Measurements from ENCODE around the gene DUSP18. TPM values are rescaled to one million over a fixed set of nuclear protein-coding genes. Genes with fewer than 3 reads are reported as not detected.

The DUSP18 gene
- polyA plus RNA-seq, 1 of the 3 experiments (the other 2 are of a cell fraction): 11.7 TPM

DNA sequence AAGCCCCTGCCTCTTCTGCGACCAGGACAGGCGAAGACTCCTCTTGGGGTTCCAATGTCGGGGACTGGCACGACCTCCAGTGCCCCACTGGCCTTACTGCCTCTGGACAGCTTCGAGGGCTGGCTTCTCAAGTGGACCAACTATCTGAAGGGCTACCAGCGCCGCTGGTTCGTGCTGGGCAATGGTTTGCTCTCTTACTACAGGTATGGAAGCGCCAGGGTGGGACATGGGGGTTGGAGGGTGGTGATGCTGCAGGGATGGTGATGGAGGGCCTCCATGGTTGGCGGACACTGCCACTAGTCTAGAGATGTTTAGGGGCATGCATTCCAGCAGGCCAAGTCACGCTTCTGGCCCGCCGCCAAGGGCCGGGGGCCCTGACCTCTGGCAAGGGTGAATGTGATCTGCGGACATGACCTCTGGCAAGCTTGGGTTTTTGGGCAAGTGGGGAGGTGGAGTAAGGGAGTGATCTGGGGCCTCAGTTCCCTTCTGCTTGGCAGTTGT, 27.7 kb upstream of the DUSP18 start:
- WGBS (ENCODE audit: low lambda C conversion rate): 99% methylated on average over 9 of the region's 15 CpGs
- CTCF ChIA-PET: interaction anchor here (0.9 to 5.6 kb wide), 6 partner anchors 8 to 68 kb away, joined by 3 to 31 read pairs (median 6); partner anchors contain the start of genes DUSP18 and SLC35E4

More for the DNA sequence above, 27.7 kb upstream of the DUSP18 start:
- peak overlapping the region; percentile 91 for H3K4me2 ChIP-seq
- POLR2A ChIA-PET: interaction anchor here (0.6 to 2.0 kb wide), 3 partner anchors 8 to 61 kb away, joined by 3 to 7 read pairs (median 6); no protein-coding TSS in a partner anchor
- no peak overlapping the region for H3K9ac ChIP-seq
- no peak for DNase-seq
- H3K36me3 ChIP-seq (replicated peaks in 1 of 2; ENCODE audit: control insufficient read depth in 1 of 2, insufficient read depth in 2 of 2, low read length in 1 of 2): no peaks in the 10 kb centered on the region
- no peaks in the 10 kb centered on the region for H3K27me3 ChIP-seq (ENCODE audit: insufficient read depth)
- no peaks in the 10 kb centered on the region for H4K20me1 ChIP-seq (ENCODE audit: insufficient read depth)
- H3K79me2 ChIP-seq (ENCODE audit: insufficient read depth): no peaks in the 10 kb centered on the region
- H3F3A ChIP-seq (replicated peaks; ENCODE audit: insufficient read depth): peaks cover 10% of the 10 kb centered on the region
- peaks cover 0 to 19% of the 10 kb centered on the region in 2 experiments; a peak in 2 of 4 replicates for H3K4me1 ChIP-seq (ENCODE audit: control insufficient read depth in 1 of 2, insufficient read depth in 2 of 2, low read depth in 1 of 2, low read length in 1 of 2)
- H3K9me3 ChIP-seq: no peaks in the 10 kb centered on the region
- 0 out of 2 replicates have a peak overlapping the region, but pooled peaks have one; percentile 65 for H2AFZ ChIP-seq (ENCODE audit: low read depth)
- H3K27ac ChIP-seq (ENCODE audit: low read depth in 2 of 2, low read length in 1 of 2): no peak overlapping the region
- TF ChIP-seq FOXM1 (IDR thresholded peaks at IDR 0.05; ENCODE audit: low read depth) (no peak), GATA2 (CRISPR knock-in tag; IDR thresholded peaks at IDR 0.05) (no peak), EP300 (IDR thresholded peaks at IDR 0.05; ENCODE audit: borderline replicate concordance in 1 of 2, low read depth in 1 of 2, low read length in 1 of 2) (no peak), NRF1 (IDR thresholded peaks at IDR 0.05; ENCODE audit: low read depth, low read length) (no peak), JUND (IDR thresholded peaks at IDR 0.05) (no peak), ELF1 (IDR thresholded peaks at IDR 0.05) (no peak), MXI1 (IDR thresholded peaks at IDR 0.05; ENCODE audit: low read depth, low read length) (no peak), RXRA (IDR thresholded peaks at IDR 0.05; ENCODE audit: borderline replicate concordance, low read depth) (no peak), NFIC (IDR thresholded peaks at IDR 0.05; ENCODE audit: borderline replicate concordance) (no peak), TCF12 (IDR thresholded peaks at IDR 0.05) (no peak), RCOR1 (IDR thresholded peaks at IDR 0.05; ENCODE audit: low read length) (no peak), TAF1 (IDR thresholded peaks at IDR 0.05; ENCODE audit: borderline replicate concordance, low read depth, low read length) (no peak), TEAD4 (IDR thresholded peaks at IDR 0.05; ENCODE audit: borderline replicate concordance, insufficient read depth) (no peak), CHD2 (IDR thresholded peaks at IDR 0.05; ENCODE audit: low read length, partially characterized antibody) (no peak), FOSL2 (IDR thresholded peaks at IDR 0.05; ENCODE audit: borderline replicate concordance, low read depth) (no peak), SIN3A (IDR thresholded peaks at IDR 0.05; ENCODE audit: borderline replicate concordance, low read depth, low read length) (no peak)
- TF ChIP-seq, protein P1, sequence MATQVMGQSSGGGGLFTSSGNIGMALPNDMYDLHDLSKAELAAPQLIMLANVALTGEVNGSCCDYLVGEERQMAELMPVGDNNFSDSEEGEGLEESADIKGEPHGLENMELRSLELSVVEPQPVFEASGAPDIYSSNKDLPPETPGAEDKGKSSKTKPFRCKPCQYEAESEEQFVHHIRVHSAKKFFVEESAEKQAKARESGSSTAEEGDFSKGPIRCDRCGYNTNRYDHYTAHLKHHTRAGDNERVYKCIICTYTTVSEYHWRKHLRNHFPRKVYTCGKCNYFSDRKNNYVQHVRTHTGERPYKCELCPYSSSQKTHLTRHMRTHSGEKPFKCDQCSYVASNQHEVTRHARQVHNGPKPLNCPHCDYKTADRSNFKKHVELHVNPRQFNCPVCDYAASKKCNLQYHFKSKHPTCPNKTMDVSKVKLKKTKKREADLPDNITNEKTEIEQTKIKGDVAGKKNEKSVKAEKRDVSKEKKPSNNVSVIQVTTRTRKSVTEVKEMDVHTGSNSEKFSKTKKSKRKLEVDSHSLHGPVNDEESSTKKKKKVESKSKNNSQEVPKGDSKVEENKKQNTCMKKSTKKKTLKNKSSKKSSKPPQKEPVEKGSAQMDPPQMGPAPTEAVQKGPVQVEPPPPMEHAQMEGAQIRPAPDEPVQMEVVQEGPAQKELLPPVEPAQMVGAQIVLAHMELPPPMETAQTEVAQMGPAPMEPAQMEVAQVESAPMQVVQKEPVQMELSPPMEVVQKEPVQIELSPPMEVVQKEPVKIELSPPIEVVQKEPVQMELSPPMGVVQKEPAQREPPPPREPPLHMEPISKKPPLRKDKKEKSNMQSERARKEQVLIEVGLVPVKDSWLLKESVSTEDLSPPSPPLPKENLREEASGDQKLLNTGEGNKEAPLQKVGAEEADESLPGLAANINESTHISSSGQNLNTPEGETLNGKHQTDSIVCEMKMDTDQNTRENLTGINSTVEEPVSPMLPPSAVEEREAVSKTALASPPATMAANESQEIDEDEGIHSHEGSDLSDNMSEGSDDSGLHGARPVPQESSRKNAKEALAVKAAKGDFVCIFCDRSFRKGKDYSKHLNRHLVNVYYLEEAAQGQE (IDR thresholded peaks at IDR 0.05; ENCODE audit: low read depth, low read length): no peak
- TF ChIP-seq, protein P2, sequence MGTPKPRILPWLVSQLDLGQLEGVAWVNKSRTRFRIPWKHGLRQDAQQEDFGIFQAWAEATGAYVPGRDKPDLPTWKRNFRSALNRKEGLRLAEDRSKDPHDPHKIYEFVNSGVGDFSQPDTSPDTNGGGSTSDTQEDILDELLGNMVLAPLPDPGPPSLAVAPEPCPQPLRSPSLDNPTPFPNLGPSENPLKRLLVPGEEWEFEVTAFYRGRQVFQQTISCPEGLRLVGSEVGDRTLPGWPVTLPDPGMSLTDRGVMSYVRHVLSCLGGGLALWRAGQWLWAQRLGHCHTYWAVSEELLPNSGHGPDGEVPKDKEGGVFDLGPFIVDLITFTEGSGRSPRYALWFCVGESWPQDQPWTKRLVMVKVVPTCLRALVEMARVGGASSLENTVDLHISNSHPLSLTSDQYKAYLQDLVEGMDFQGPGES (IDR thresholded peaks at IDR 0.05; ENCODE audit: low read depth, low read length): no peak
- TF ChIP-seq, protein P3, sequence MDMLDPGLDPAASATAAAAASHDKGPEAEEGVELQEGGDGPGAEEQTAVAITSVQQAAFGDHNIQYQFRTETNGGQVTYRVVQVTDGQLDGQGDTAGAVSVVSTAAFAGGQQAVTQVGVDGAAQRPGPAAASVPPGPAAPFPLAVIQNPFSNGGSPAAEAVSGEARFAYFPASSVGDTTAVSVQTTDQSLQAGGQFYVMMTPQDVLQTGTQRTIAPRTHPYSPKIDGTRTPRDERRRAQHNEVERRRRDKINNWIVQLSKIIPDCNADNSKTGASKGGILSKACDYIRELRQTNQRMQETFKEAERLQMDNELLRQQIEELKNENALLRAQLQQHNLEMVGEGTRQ (IDR thresholded peaks at IDR 0.05; ENCODE audit: borderline replicate concordance, low read depth, low read length): no peak
- TF ChIP-seq, protein P4, sequence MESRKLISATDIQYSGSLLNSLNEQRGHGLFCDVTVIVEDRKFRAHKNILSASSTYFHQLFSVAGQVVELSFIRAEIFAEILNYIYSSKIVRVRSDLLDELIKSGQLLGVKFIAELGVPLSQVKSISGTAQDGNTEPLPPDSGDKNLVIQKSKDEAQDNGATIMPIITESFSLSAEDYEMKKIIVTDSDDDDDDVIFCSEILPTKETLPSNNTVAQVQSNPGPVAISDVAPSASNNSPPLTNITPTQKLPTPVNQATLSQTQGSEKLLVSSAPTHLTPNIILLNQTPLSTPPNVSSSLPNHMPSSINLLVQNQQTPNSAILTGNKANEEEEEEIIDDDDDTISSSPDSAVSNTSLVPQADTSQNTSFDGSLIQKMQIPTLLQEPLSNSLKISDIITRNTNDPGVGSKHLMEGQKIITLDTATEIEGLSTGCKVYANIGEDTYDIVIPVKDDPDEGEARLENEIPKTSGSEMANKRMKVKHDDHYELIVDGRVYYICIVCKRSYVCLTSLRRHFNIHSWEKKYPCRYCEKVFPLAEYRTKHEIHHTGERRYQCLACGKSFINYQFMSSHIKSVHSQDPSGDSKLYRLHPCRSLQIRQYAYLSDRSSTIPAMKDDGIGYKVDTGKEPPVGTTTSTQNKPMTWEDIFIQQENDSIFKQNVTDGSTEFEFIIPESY (IDR thresholded peaks at IDR 0.05; ENCODE audit: borderline replicate concordance, low read depth): no peak
- H3K9me2 ChIP-seq: no peaks in the 10 kb centered on the region
- H3K4me3 ChIP-seq (ENCODE audit: low read depth in 2 of 2, low read length in 1 of 2): peak overlapping the region; percentile 64 to 65
